ENCODE results near the gene PRKAB2. TPM values are rescaled to one million over a fixed set of nuclear protein-coding genes. Genes with fewer than 3 reads are reported as not detected.

The PRKAB2 gene
- total and polyA plus RNA-seq, 2 of the 4 experiments (the other 2 are of a cell fraction) = 8.4 to 11.0 TPM

- H3K9me1 ChIP-seq (ENCODE audit: insufficient read depth, low read length) = peaks cover 8% of the 10 kb centered on the region
- H3K4me2 ChIP-seq (ENCODE audit: low read depth, low read length) = peak overlapping the region; percentile 81
- peaks cover 10% of the 10 kb centered on the region for H3K4me1 ChIP-seq (ENCODE audit: control insufficient read depth, insufficient read depth, low read length)
- peak overlapping the region; percentile 98 for H2BK5ac ChIP-seq (ENCODE audit: low read depth, low read length, poor library complexity, severe bottlenecking)
- H3K27ac ChIP-seq (ENCODE audit: insufficient read depth, low read length) = peak overlapping the region; percentile 79
- TF ChIP-seq POLR2A (IDR thresholded peaks at IDR 0.05; ENCODE audit: low read depth, low read length) (peak; percentile 48; the same call in 1 of the 2 replicates), FOS (IDR thresholded peaks at IDR 0.05; ENCODE audit: low read depth, low read length) (peak; percentile 94), MXI1 (IDR thresholded peaks at IDR 0.05; ENCODE audit: borderline replicate concordance, low read depth, low read length) (no peak), CEBPB (IDR thresholded peaks at IDR 0.05; ENCODE audit: low read depth, low read length) (peak; percentile 91), RCOR1 (IDR thresholded peaks at IDR 0.05; ENCODE audit: insufficient replicate concordance, low read length) (peak; percentile 82)
- peak overlapping the region; percentile 92 for H3K14ac ChIP-seq (replicated peaks; ENCODE audit: low read depth, low read length)
- H3K18ac ChIP-seq (ENCODE audit: low read depth, low read length) = peak overlapping the region; percentile 98
- peak overlapping the region; percentile 70 for H3K56ac ChIP-seq (ENCODE audit: extremely low read depth, insufficient read depth, low read length)
- H4K20me1 ChIP-seq (ENCODE audit: insufficient read depth, low read length) = peaks cover 6% of the 10 kb centered on the region; the same call in 1 of the 2 replicates
- peak overlapping the region; percentile 94 for H2BK120ac ChIP-seq (ENCODE audit: low read depth, low read length)
- ChIA-PET CTCF (no interaction called here), POLR2A (ENCODE audit: unreplicated experiment) (no interaction called here)
- peak overlapping the region; percentile 84 for H3K23ac ChIP-seq (ENCODE audit: low read depth, low read length)
- peak overlapping the region; percentile 73 for H2AFZ ChIP-seq (replicated peaks; ENCODE audit: low read length, poor library complexity)
- H2BK15ac ChIP-seq (ENCODE audit: low read depth, low read length) = peak overlapping the region; percentile 31; the same call in 1 of the 3 replicates
- no peak overlapping the region for H3K4me3 ChIP-seq (ENCODE audit: insufficient read depth, low read depth, low read length)
- peak overlapping the region in 1 of 2 experiments; percentile 89; a peak in 2 of 4 replicates for H4K8ac ChIP-seq (ENCODE audit: low read depth in 2 of 2, low read length in 2 of 2)
- H3K9me3 ChIP-seq (ENCODE audit: control insufficient read depth, insufficient read depth, low read length) = no peaks in the 10 kb centered on the region
- no TSS peak for BruUV-seq (replicated peaks)
- peaks cover 10% of the 10 kb centered on the region for H3K36me3 ChIP-seq (ENCODE audit: control insufficient read depth, insufficient read depth, low read length)
- peaks cover 24 to 40% of the 10 kb centered on the region in 2 experiments for H3K79me1 ChIP-seq (ENCODE audit: low read depth in 1 of 2, low read length in 2 of 2)
- peak overlapping the region; percentile 86; the same call in 1 of the 2 replicates for H4K5ac ChIP-seq (ENCODE audit: low read depth, low read length)
- H4K91ac ChIP-seq (ENCODE audit: insufficient read depth, low read depth, low read length) = peak overlapping the region; percentile 87
- in situ Hi-C loops (cut with MboI; ENCODE audit: low sequenced_read_pairs) (no loop called here), dilution Hi-C loops (cut with HindIII; ENCODE audit: low sequenced_read_pairs, unreplicated experiment) (no loop called here), intact Hi-C loops (cut with micrococcal nuclease) (no loop called here)
- WGBS, 2 experiments (ENCODE audit: extremely low coverage in 2 of 2, insufficient read length in 1 of 2) = no CpG with 5 or more reads among the region's 1 CpG
- H3K4ac ChIP-seq (ENCODE audit: low read depth, low read length) = peak overlapping the region; percentile 97
- no peaks in the 10 kb centered on the region for H3K27me3 ChIP-seq (ENCODE audit: control insufficient read depth, insufficient read depth, low read length)
- peak; percentile 96 for DNase-seq
- peak; percentile 57 for ATAC-seq (ENCODE audit: low read depth)
- peak overlapping the region; percentile 90 for H2AK5ac ChIP-seq (ENCODE audit: low read depth, low read length)
- H2BK20ac ChIP-seq (ENCODE audit: low read depth, low read length) = peak overlapping the region; percentile 92
- H2AK9ac ChIP-seq (replicated peaks; ENCODE audit: low read depth, low read length, poor library complexity) = peak overlapping the region; percentile 63
- no peak overlapping the region for H3K9ac ChIP-seq (ENCODE audit: low read depth, low read length)
Observed at GRCh38 chr1:147167365-147167764, 4.9 kb downstream of the PRKAB2 start.

Measured in IMR-90 (cell line).